SU-DHL-6 (cell line): ENCODE data around the gene ADIPOR2.

Source experiments
- EZH2phosphoT487 ChIP-seq: fragments of 200-600 bp; sonication (generic), shearing (Covaris generic); conservative IDR thresholded peaks from 2 replicates; pipeline ENCODE4 v1.6.1; 2018; ENCODE audit warnings: mild to moderate bottlenecking, antibody characterized with exemption, low read length, moderate library complexity, mixed read lengths
- TF ChIP-seq, protein P1 (sequence below): fragments of 200-600 bp; sonication (generic); IDR thresholded peaks from one replicate; pipeline ENCODE4 v1.5.1; 2017; ENCODE audit warnings: antibody characterized with exemption, mild to moderate bottlenecking, low read length, moderate library complexity; ENCODE audit not compliant: insufficient read depth, poor library complexity, severe bottlenecking

DNA sequence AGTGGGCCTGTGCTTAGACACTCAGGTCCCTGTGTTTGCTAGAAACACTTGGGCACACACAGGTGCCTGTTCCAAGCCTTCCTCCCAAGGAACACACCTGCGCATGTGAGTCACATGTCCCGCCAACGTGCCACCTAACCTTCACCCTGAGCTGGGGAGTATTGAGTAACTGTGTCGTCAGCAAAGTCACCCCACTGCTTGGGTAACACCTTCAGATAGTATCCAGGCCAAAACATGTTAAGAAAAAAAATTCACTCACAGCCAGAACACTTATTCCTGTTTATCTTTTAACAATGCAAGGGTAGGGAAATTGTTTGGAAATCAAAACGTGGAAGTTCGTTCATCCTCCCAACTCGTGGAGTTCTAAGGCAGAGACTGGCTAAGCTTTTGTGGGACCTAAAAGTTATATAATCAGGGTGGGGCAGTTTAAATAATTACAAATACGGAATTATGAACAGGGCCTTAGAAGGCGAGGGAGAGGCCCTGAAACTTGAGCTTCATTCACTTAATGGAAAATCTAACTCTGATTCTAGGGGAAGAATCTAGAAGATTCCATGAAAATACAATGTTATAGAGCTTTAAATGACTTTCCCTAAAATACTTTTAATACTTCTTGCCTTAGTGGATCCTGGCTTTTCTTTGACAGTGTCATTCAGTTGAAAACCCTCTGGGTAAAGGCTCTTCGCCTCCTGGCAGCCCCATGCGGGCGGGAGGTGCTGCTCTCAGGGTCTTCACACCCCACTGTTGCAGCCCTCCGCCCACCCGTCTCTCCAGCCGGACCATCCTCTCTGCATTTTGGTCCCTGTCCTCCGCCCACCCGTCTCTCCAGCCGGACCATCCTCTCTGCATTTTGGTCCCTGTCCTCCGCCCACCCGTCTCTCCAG, 30.3 kb upstream of the ADIPOR2 start:
- no peak for TF ChIP-seq EZH2phosphoT487
- TF ChIP-seq, protein P1, sequence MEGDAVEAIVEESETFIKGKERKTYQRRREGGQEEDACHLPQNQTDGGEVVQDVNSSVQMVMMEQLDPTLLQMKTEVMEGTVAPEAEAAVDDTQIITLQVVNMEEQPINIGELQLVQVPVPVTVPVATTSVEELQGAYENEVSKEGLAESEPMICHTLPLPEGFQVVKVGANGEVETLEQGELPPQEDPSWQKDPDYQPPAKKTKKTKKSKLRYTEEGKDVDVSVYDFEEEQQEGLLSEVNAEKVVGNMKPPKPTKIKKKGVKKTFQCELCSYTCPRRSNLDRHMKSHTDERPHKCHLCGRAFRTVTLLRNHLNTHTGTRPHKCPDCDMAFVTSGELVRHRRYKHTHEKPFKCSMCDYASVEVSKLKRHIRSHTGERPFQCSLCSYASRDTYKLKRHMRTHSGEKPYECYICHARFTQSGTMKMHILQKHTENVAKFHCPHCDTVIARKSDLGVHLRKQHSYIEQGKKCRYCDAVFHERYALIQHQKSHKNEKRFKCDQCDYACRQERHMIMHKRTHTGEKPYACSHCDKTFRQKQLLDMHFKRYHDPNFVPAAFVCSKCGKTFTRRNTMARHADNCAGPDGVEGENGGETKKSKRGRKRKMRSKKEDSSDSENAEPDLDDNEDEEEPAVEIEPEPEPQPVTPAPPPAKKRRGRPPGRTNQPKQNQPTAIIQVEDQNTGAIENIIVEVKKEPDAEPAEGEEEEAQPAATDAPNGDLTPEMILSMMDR: no peak
